GM21423 (cell line): ENCODE results near the gene BCR.
"Not testable (repeated sequence)": the region's sequence is repeated elsewhere in the genome, so short reads cannot be mapped to it uniquely, and the experiment has no call there.

Experiments used
- ATAC-seq: cut with Tn5 transposase; IDR thresholded peaks from one replicate; pipeline ENCODE4 v1.9.1; 2021; ENCODE audit warnings: mild to moderate bottlenecking, moderate library complexity; ENCODE audit not compliant: unreplicated experiment

The BCR gene

GRCh38 chr22:23285734-23286133 is 105.4 kb downstream of the BCR start:
- ATAC-seq: no peak

GRCh38 chr22:23286296-23286695 is 106.0 kb downstream of the BCR start:
- no peak for ATAC-seq

- ATAC-seq: no peak
Observed at GRCh38 chr22:23287136-23288095, 107.1 kb downstream of the BCR start.

- ATAC-seq: no peak
Observed at GRCh38 chr22:23288301-23289129, 108.2 kb downstream of the BCR start.

- ATAC-seq: no peak
Observed at GRCh38 chr22:23289130-23289503, 108.8 kb downstream of the BCR start.

GRCh38 chr22:23289851-23290724 is 109.8 kb downstream of the BCR start:
- no peak for ATAC-seq

GRCh38 chr22:23291806-23292452 is 111.6 kb downstream of the BCR start:
- no peak for ATAC-seq

- ATAC-seq: no peak
Observed at GRCh38 chr22:23292453-23293350, 112.4 kb downstream of the BCR start.

- ATAC-seq: no peak
Observed at GRCh38 chr22:23293720-23294119, 113.4 kb downstream of the BCR start.

- ATAC-seq: no peak
Observed at GRCh38 chr22:23294221-23294620, 113.9 kb downstream of the BCR start.

- no peak for ATAC-seq
Observed at GRCh38 chr22:23300476-23300875, 120.2 kb downstream of the BCR start.

GRCh38 chr22:23301591-23301990 is 121.3 kb downstream of the BCR start:
- ATAC-seq: no peak

- no peak for ATAC-seq
Observed at GRCh38 chr22:23302171-23303002, 122.1 kb downstream of the BCR start.

- no peak for ATAC-seq
Observed at GRCh38 chr22:23305321-23305910, 125.1 kb downstream of the BCR start.

GRCh38 chr22:23305922-23306374 is 125.6 kb downstream of the BCR start:
- ATAC-seq: no peak

- ATAC-seq: no peak
Observed at GRCh38 chr22:23306438-23306921, 126.2 kb downstream of the BCR start.

GRCh38 chr22:23306926-23307325 is 126.6 kb downstream of the BCR start:
- no peak for ATAC-seq

GRCh38 chr22:23307511-23307910 is 127.2 kb downstream of the BCR start:
- ATAC-seq: not testable (repeated sequence)
